Neural progenitor cell (in vitro differentiated cells): ENCODE results near the gene CDH23.

Experiments used
- EZH2 ChIP-seq: fragments of 200-600 bp; sonication (generic); IDR thresholded peaks from 2 replicates; pipeline ENCODE4 v1.6.1; 2017; ENCODE audit warnings: antibody characterized with exemption, mild to moderate bottlenecking, moderate library complexity
- EZH2phosphoT487 ChIP-seq: fragments of 200-600 bp; sonication (generic); IDR thresholded peaks from 2 replicates; pipeline ENCODE4 v1.6.1; 2017; ENCODE audit warnings: antibody characterized with exemption
- TF ChIP-seq, protein P1 (sequence below): fragments of 200-600 bp; sonication (generic); IDR thresholded peaks from 2 replicates; pipeline ENCODE4 v1.5.1; 2017; ENCODE audit warnings: antibody characterized with exemption, mild to moderate bottlenecking

GRCh38 chr10:71513540-71513853, 116.8 kb downstream of the CDH23 start:
- TF ChIP-seq EZH2, result no peak
- TF ChIP-seq, protein P1, sequence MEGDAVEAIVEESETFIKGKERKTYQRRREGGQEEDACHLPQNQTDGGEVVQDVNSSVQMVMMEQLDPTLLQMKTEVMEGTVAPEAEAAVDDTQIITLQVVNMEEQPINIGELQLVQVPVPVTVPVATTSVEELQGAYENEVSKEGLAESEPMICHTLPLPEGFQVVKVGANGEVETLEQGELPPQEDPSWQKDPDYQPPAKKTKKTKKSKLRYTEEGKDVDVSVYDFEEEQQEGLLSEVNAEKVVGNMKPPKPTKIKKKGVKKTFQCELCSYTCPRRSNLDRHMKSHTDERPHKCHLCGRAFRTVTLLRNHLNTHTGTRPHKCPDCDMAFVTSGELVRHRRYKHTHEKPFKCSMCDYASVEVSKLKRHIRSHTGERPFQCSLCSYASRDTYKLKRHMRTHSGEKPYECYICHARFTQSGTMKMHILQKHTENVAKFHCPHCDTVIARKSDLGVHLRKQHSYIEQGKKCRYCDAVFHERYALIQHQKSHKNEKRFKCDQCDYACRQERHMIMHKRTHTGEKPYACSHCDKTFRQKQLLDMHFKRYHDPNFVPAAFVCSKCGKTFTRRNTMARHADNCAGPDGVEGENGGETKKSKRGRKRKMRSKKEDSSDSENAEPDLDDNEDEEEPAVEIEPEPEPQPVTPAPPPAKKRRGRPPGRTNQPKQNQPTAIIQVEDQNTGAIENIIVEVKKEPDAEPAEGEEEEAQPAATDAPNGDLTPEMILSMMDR, result no peak
- no peak for TF ChIP-seq EZH2phosphoT487
